PFSK-1 (cell line): ENCODE measurements around the gene TMEM125.

ENCODE experiments used
- FOXP2 ChIP-seq: optimal IDR thresholded peaks from 2 replicates; pipeline ENCODE3; 2011; ENCODE audit warnings: borderline replicate concordance, control low read depth, inconsistent platforms; ENCODE audit not compliant: insufficient read depth; ENCODE audit errors: extremely low read length, extremely low read depth
- POLR2AphosphoS5 ChIP-seq: IDR thresholded peaks from 2 replicates; pipeline ENCODE4 v1.6.1; 2012; ENCODE audit warnings: low read depth, mild to moderate bottlenecking, control low read depth, low read length, moderate library complexity
- SIN3A ChIP-seq: IDR thresholded peaks from 2 replicates; pipeline ENCODE4 v1.6.1; 2012; ENCODE audit warnings: mild to moderate bottlenecking, low read length, moderate library complexity, borderline replicate concordance; ENCODE audit not compliant: insufficient read depth
- TAF1 ChIP-seq: IDR thresholded peaks from 2 replicates; pipeline ENCODE4 v1.6.1; 2012; ENCODE audit warnings: low read length, control low read depth, borderline replicate concordance; ENCODE audit not compliant: insufficient read depth
- TF ChIP-seq, protein P1 (sequence below), 2 experiments: IDR thresholded peaks; 2 replicates each; pipeline versions ENCODE4 v1.6.1 to v1.8.0; 2011 to 2012; ENCODE audit warnings: low read depth in 2 of 2, low read length in 2 of 2, control low read depth in 1 of 2, inconsistent platforms in 1 of 2, mild to moderate bottlenecking in 1 of 2, moderate library complexity in 1 of 2; ENCODE audit not compliant: insufficient read depth in 1 of 2

TMEM125 gene

DNA sequence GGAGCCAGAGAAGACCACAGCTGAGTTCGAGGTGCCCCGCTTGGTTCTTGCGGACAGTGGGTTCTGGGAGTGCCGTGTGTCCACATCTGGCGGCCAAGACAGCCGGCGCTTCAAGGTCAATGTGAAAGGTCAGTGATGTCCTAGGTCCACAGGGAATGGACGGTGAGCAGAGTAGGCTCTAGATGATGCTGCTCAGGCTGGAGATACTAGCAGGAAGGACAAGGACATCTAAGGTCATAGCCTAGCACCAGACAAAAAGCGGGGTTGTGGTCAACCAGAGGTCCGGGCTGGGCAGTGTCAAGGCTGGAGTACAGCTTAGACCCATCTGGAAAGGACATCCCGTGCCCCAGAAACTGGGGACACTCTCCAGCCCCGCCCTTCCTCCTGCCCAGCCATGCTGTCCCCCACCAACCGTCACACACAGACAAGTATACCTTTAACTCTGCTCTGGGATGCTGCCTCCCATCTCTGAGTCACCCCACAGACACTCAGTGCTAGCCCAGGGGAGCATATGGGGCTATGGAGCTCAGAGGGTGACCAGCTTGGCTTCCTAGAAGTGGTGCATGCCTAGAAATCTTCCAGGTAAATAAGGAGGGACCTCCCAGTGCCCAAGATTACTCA lies 39.7 kb downstream of the TMEM125 start:
- TF ChIP-seq FOXP2 (no peak), SIN3A (no peak), TAF1 (no peak), POLR2AphosphoS5 (no peak)
- TF ChIP-seq, protein P1, sequence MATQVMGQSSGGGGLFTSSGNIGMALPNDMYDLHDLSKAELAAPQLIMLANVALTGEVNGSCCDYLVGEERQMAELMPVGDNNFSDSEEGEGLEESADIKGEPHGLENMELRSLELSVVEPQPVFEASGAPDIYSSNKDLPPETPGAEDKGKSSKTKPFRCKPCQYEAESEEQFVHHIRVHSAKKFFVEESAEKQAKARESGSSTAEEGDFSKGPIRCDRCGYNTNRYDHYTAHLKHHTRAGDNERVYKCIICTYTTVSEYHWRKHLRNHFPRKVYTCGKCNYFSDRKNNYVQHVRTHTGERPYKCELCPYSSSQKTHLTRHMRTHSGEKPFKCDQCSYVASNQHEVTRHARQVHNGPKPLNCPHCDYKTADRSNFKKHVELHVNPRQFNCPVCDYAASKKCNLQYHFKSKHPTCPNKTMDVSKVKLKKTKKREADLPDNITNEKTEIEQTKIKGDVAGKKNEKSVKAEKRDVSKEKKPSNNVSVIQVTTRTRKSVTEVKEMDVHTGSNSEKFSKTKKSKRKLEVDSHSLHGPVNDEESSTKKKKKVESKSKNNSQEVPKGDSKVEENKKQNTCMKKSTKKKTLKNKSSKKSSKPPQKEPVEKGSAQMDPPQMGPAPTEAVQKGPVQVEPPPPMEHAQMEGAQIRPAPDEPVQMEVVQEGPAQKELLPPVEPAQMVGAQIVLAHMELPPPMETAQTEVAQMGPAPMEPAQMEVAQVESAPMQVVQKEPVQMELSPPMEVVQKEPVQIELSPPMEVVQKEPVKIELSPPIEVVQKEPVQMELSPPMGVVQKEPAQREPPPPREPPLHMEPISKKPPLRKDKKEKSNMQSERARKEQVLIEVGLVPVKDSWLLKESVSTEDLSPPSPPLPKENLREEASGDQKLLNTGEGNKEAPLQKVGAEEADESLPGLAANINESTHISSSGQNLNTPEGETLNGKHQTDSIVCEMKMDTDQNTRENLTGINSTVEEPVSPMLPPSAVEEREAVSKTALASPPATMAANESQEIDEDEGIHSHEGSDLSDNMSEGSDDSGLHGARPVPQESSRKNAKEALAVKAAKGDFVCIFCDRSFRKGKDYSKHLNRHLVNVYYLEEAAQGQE (IDR thresholded peaks at IDR 0.05; ENCODE audit: insufficient read depth in 1 of 2, low read depth in 2 of 2, low read length in 2 of 2), result no peak

DNA sequence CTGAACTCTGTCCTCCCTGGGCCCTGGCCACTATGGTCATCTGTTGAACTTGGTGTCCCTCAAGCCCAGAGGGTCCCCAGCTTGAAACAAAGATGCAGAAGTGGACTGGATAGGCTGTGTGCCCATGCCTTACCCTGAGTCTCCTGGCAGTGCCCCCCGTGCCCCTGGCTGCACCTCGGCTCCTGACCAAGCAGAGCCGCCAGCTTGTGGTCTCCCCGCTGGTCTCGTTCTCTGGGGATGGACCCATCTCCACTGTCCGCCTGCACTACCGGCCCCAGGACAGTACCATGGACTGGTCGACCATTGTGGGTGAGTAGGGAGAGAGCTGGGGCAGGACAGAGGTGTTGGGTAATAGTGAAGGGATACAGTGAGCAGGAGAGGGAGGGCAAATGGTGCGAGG lies 41.7 kb downstream of the TMEM125 start:
- TF ChIP-seq TAF1 (no peak), SIN3A (no peak), FOXP2 (no peak), POLR2AphosphoS5 (no peak)
- TF ChIP-seq, protein P1 (IDR thresholded peaks at IDR 0.05; ENCODE audit: insufficient read depth in 1 of 2, low read depth in 2 of 2, low read length in 2 of 2), result no peak

DNA sequence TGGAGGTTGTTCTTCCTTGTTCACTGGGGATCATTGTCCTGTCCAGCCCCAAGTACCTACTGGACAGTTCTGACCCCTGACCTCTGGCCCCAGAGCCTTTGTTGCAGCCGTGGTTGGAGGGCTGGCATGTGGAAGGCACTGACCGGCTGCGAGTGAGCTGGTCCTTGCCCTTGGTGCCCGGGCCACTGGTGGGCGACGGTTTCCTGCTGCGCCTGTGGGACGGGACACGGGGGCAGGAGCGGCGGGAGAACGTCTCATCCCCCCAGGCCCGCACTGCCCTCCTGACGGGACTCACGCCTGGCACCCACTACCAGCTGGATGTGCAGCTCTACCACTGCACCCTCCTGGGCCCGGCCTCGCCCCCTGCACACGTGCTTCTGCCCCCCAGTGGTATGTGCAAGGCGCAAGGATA lies 42.4 kb downstream of the TMEM125 start:
- no peak for TF ChIP-seq FOXP2
- no peak for TF ChIP-seq TAF1
- TF ChIP-seq SIN3A, result no peak
- no peak for TF ChIP-seq POLR2AphosphoS5
- TF ChIP-seq, protein P1 (IDR thresholded peaks at IDR 0.05; ENCODE audit: insufficient read depth in 1 of 2, low read depth in 2 of 2, low read length in 2 of 2), result no peak

DNA sequence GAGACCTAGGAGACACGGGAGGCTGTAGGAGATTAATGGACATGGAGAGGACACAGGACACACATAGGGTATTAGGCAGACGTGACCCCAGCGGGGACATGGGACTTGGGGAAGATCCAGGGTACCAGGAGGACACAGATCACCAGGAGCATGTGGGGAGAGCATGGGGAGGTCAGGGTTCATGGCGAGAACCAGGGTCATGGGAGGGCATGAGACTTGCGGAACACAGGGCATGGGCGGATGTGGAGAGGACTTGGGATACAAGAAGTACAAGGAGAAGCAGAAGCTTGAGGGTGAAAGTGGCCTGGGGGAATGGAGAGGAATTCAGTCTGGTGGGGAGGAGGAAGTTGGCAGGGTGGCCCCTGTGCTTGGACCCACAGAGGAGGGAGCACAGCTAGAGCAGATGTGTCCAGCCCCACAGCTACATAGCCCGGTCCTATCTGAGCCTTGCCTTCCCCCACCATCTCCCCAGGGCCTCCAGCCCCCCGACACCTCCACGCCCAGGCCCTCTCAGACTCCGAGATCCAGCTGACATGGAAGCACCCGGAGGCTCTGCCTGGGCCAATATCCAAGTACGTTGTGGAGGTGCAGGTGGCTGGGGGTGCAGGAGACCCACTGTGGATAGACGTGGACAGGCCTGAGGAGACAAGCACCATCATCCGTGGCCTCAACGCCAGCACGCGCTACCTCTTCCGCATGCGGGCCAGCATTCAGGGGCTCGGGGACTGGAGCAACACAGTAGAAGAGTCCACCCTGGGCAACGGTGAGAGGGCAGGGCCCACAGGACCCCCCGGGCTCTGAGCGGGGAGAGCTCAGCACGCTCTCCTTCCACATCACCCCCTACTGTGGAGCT lies 43.1 kb downstream of the TMEM125 start:
- TF ChIP-seq, protein P1 (IDR thresholded peaks at IDR 0.05; ENCODE audit: insufficient read depth in 1 of 2, low read depth in 2 of 2, low read length in 2 of 2), result no peak
- TF ChIP-seq FOXP2, result no peak
- no peak for TF ChIP-seq SIN3A
- no peak for TF ChIP-seq POLR2AphosphoS5
- TF ChIP-seq TAF1, result no peak
